Thyroid gland (tissue), 4 donors: ENCODE measurements around the gene APELA. TPM values are rescaled to one million over a fixed set of nuclear protein-coding genes. Genes with fewer than 3 reads are reported as not detected.
"Not testable (repeated sequence)": the region's sequence is repeated elsewhere in the genome, so short reads cannot be mapped to it uniquely, and the experiment has no call there.

Experiments
- DNase-seq, 2 donors: peaks; one replicate each; pipeline ENCODE4 v3.0.0-alpha.2; 2019
- H3K27ac ChIP-seq, 3 donors: fragments of 200-600 bp; sonication (generic); 1 replicate in 2 of 3; 2 replicates in 1 of 3; pipeline ENCODE4 v1.5.1; 2016 to 2019; ENCODE audit warnings: mild to moderate bottlenecking in 1 of 3, moderate library complexity in 1 of 3
- H3K27me3 ChIP-seq: fragments of 200-600 bp; sonication (generic); one replicate; pipeline ENCODE4 v1.5.1; 2019
- H3K36me3 ChIP-seq, 2 donors: fragments of 200-600 bp; sonication (generic); one replicate each; pipeline ENCODE4 v1.5.1; 2016 to 2019
- H3K4me1 ChIP-seq, 2 donors: fragments of 200-600 bp; sonication (generic); one replicate each; pipeline ENCODE4 v1.5.1; 2017 to 2019
- H3K4me3 ChIP-seq, 3 donors: fragments of 200-600 bp; sonication (generic); replicated peaks in 1 of 3; 1 replicate in 2 of 3; 2 replicates in 1 of 3; pipeline ENCODE4 v1.5.1; 2016; ENCODE audit warnings: mild to moderate bottlenecking in 1 of 3
- H3K9me3 ChIP-seq: fragments of 200-600 bp; sonication (generic); one replicate; pipeline ENCODE4 v1.5.1; 2017
- CTCF ChIP-seq, 6 experiments: fragments of 200-600 bp in 3 of 6; fragments of 450-650 bp in 3 of 6; sonication (generic) in 3 of 6; IDR thresholded peaks; one replicate each; pipeline ENCODE4 v1.5.1; 2016 to 2019; ENCODE audit warnings: antibody characterized with exemption in 6 of 6, mild to moderate bottlenecking in 2 of 6, inconsistent platforms in 1 of 6, moderate library complexity in 1 of 6
- POLR2A ChIP-seq, 2 donors: fragments of 450-650 bp; IDR thresholded peaks; one replicate each; pipeline ENCODE4 v1.6.1; 2017; ENCODE audit warnings: antibody characterized with exemption in 2 of 2, mild to moderate bottlenecking in 2 of 2, moderate library complexity in 1 of 2
- WGBS, 2 donors: methylation state at CpG; one replicate each; pipeline ENCODE4 v1.1.5; 2017; 5-methylcytosine and 5-hydroxymethylcytosine counted together
- intact Hi-C: fragments of 100-400 bp; cut with DNase I; formaldehyde crosslinking; loops from one replicate; pipeline ENCODE4 v1.15.1; 2023
- total RNA-seq, 4 donors: library from RNA; depleted of rRNA; stranded (reverse); fragments of >200 nt; gene quantifications; one replicate each; pipeline ENCODE4 v1.2.3, GENCODE V29; 2016

APELA gene
- total RNA-seq, 4 donors from 2014 or later, result 2.1 TPM; not detected in 3

GRCh38 chr4:164902608-164903007 is 25.6 kb downstream of the APELA start:
- Histone ChIP-seq H3K27ac (no peak overlapping the region), H3K27me3 (no peaks in the 10 kb centered on the region), H3K9me3 (no peaks in the 10 kb centered on the region), H3K4me1 (no peaks in the 10 kb centered on the region), H3K4me3 (no peak overlapping the region), H3K36me3 (no peaks in the 10 kb centered on the region)
- DNase-seq, result no peak
- intact Hi-C loops, result no loop called here
- 90 to 93% methylated on average over 3 to 5 of the region's 5 CpGs for WGBS, 2 donors
- TF ChIP-seq POLR2A (IDR thresholded peaks at IDR 0.05) (no peak), CTCF (IDR thresholded peaks at IDR 0.05) (no peak)

GRCh38 chr4:164904336-164904735 is 27.4 kb downstream of the APELA start:
- no peak for DNase-seq
- Histone ChIP-seq H3K4me3 (no peak overlapping the region), H3K4me1 (no peaks in the 10 kb centered on the region), H3K27me3 (no peaks in the 10 kb centered on the region), H3K9me3 (no peaks in the 10 kb centered on the region), H3K36me3 (no peaks in the 10 kb centered on the region), H3K27ac (no peak overlapping the region)
- WGBS, 2 donors, result 82 to 84% methylated on average over 5 of the region's 5 CpGs
- TF ChIP-seq POLR2A (IDR thresholded peaks at IDR 0.05), result no peak
- TF ChIP-seq CTCF (IDR thresholded peaks at IDR 0.05), result no peak
- intact Hi-C loops, result no loop called here

- Histone ChIP-seq H3K4me1 (no peaks in the 10 kb centered on the region), H3K27me3 (no peaks in the 10 kb centered on the region), H3K9me3 (no peaks in the 10 kb centered on the region), H3K4me3 (no peak overlapping the region), H3K36me3 (no peaks in the 10 kb centered on the region), H3K27ac (no peak overlapping the region)
- DNase-seq, result no peak
- WGBS, 2 donors, result 89 to 94% methylated on average over 2 of the region's 2 CpGs
- TF ChIP-seq CTCF (IDR thresholded peaks at IDR 0.05), result no peak
- TF ChIP-seq POLR2A (IDR thresholded peaks at IDR 0.05), result no peak
- intact Hi-C loops, result no loop called here
Observed at GRCh38 chr4:164904941-164905340, 28.0 kb downstream of the APELA start.

- Histone ChIP-seq H3K27ac (no peak overlapping the region), H3K4me1 (no peaks in the 10 kb centered on the region), H3K9me3 (no peaks in the 10 kb centered on the region), H3K36me3 (no peaks in the 10 kb centered on the region), H3K4me3 (no peak overlapping the region), H3K27me3 (no peaks in the 10 kb centered on the region)
- TF ChIP-seq CTCF (IDR thresholded peaks at IDR 0.05) (no peak), POLR2A (IDR thresholded peaks at IDR 0.05) (no peak)
- 59 to 77% methylated on average over 3 of the region's 3 CpGs for WGBS, 2 donors
- DNase-seq, result no peak
- intact Hi-C loops, result no loop called here
Observed at GRCh38 chr4:164906368-164906767, 29.4 kb downstream of the APELA start.

- H3K27me3 ChIP-seq, H3K4me1 ChIP-seq, H3K9me3 ChIP-seq, H3K36me3 ChIP-seq, DNase-seq, H3K4me3 ChIP-seq, intact Hi-C loops, H3K27ac ChIP-seq: not testable (repeated sequence)
- 92 to 94% methylated on average over 2 of the region's 2 CpGs for WGBS, 2 donors
Observed at GRCh38 chr4:164913506-164913905, 36.5 kb downstream of the APELA start.

GRCh38 chr4:164918956-164919355 is 42.0 kb downstream of the APELA start:
- TF ChIP-seq POLR2A (IDR thresholded peaks at IDR 0.05), result no peak
- no peak for TF ChIP-seq CTCF (IDR thresholded peaks at IDR 0.05)
- Histone ChIP-seq H3K36me3 (no peaks in the 10 kb centered on the region), H3K4me3 (no peak overlapping the region), H3K4me1 (no peaks in the 10 kb centered on the region), H3K27ac (no peak overlapping the region), H3K27me3 (no peaks in the 10 kb centered on the region), H3K9me3 (no peaks in the 10 kb centered on the region)
- intact Hi-C loops, result no loop called here
- DNase-seq, result no peak
- 75 to 77% methylated on average over 3 of the region's 3 CpGs for WGBS, 2 donors
